NT2/D1 (cell line): Measurements from ENCODE around the gene ING5.

Experiments used
- YY1 ChIP-seq: IDR thresholded peaks from 2 replicates; pipeline ENCODE4 v1.6.1; 2011; ENCODE audit not compliant: insufficient read length, insufficient read depth
- ZNF274 ChIP-seq: IDR thresholded peaks from 2 replicates; pipeline ENCODE4 v1.6.1; 2011; ENCODE audit warnings: mild to moderate bottlenecking, low read depth, low read length

- TF ChIP-seq YY1 (no peak), ZNF274 (no peak)
These were observed 75.4 kb downstream of the ING5 start for GRCh38 chr2:241777170-241777685.
